ENCODE data around the gene CDK5.
"Not testable (repeated sequence)": the region's sequence is repeated elsewhere in the genome, so short reads cannot be mapped to it uniquely, and the experiment has no call there.

Gene CDK5

DNA sequence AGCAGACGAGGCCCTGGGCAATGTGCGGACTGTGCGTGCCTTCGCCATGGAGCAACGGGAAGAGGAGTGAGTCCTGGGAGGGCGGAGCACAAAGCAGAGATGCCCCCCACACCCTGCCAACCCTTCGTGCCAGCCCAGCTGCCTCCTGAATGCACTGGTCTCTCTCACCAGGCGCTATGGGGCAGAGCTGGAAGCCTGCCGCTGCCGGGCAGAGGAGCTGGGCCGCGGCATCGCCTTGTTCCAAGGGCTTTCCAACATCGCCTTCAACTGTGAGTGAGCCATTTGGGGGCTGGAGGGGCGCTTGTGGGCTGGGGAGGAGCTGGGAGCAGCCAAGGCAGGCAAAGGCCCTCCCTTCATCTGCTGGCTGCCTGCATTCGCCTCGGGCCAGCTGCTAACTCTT, 21.8 kb downstream of the CDK5 start:
- no peak overlapping the region for H3K4me3 ChIP-seq (ENCODE audit: low read length)
- peaks cover 35% of the 10 kb centered on the region for H3K36me3 ChIP-seq (ENCODE audit: control insufficient read depth, insufficient read depth, low read length, severe bottlenecking)
- H3K4me1 ChIP-seq (ENCODE audit: control insufficient read depth, insufficient read depth, low read length), result peaks cover 20% of the 10 kb centered on the region
- H3K27me3 ChIP-seq (replicated peaks; ENCODE audit: control insufficient read depth, insufficient read depth, low read length), result no peaks in the 10 kb centered on the region
- DNase-seq (ENCODE audit: low read depth), result no peak
- H3K9ac ChIP-seq (ENCODE audit: low read length), result no peak overlapping the region
- no peaks in the 10 kb centered on the region for H3K9me3 ChIP-seq (ENCODE audit: control insufficient read depth, low read length)

- H3K27me3 ChIP-seq (replicated peaks; ENCODE audit: control insufficient read depth, insufficient read depth, low read length), result no peaks in the 10 kb centered on the region
- no peak overlapping the region for H3K4me3 ChIP-seq (ENCODE audit: low read length)
- H3K4me1 ChIP-seq (ENCODE audit: control insufficient read depth, insufficient read depth, low read length), result peaks cover 20% of the 10 kb centered on the region
- no peak overlapping the region for H3K9ac ChIP-seq (ENCODE audit: low read length)
- H3K9me3 ChIP-seq (ENCODE audit: control insufficient read depth, low read length), result no peaks in the 10 kb centered on the region
- peaks cover 35% of the 10 kb centered on the region for H3K36me3 ChIP-seq (ENCODE audit: control insufficient read depth, insufficient read depth, low read length, severe bottlenecking)
- DNase-seq (ENCODE audit: low read depth), result no peak
These were observed 22.5 kb downstream of the CDK5 start for GRCh38 chr7:151035026-151035717.

GRCh38 chr7:151034312-151035025, 23.2 kb downstream of the CDK5 start:
- no peak for DNase-seq (ENCODE audit: low read depth)
- Histone ChIP-seq H3K9ac (ENCODE audit: low read length) (no peak overlapping the region), H3K4me1 (ENCODE audit: control insufficient read depth, insufficient read depth, low read length) (peaks cover 20% of the 10 kb centered on the region), H3K4me3 (ENCODE audit: low read length) (no peak overlapping the region), H3K36me3 (ENCODE audit: control insufficient read depth, insufficient read depth, low read length, severe bottlenecking) (peaks cover 35% of the 10 kb centered on the region), H3K9me3 (ENCODE audit: control insufficient read depth, low read length) (no peaks in the 10 kb centered on the region), H3K27me3 (replicated peaks; ENCODE audit: control insufficient read depth, insufficient read depth, low read length) (no peaks in the 10 kb centered on the region)

GRCh38 chr7:151033864-151034249, 23.8 kb downstream of the CDK5 start:
- H3K4me1 ChIP-seq (ENCODE audit: control insufficient read depth, insufficient read depth, low read length), result peaks cover 20% of the 10 kb centered on the region
- no peaks in the 10 kb centered on the region for H3K9me3 ChIP-seq (ENCODE audit: control insufficient read depth, low read length)
- H3K27me3 ChIP-seq (replicated peaks; ENCODE audit: control insufficient read depth, insufficient read depth, low read length), result no peaks in the 10 kb centered on the region
- H3K36me3 ChIP-seq (ENCODE audit: control insufficient read depth, insufficient read depth, low read length, severe bottlenecking), result peaks cover 35% of the 10 kb centered on the region
- no peak overlapping the region for H3K9ac ChIP-seq (ENCODE audit: low read length)
- DNase-seq (ENCODE audit: low read depth), result no peak
- no peak overlapping the region for H3K4me3 ChIP-seq (ENCODE audit: low read length)

DNA sequence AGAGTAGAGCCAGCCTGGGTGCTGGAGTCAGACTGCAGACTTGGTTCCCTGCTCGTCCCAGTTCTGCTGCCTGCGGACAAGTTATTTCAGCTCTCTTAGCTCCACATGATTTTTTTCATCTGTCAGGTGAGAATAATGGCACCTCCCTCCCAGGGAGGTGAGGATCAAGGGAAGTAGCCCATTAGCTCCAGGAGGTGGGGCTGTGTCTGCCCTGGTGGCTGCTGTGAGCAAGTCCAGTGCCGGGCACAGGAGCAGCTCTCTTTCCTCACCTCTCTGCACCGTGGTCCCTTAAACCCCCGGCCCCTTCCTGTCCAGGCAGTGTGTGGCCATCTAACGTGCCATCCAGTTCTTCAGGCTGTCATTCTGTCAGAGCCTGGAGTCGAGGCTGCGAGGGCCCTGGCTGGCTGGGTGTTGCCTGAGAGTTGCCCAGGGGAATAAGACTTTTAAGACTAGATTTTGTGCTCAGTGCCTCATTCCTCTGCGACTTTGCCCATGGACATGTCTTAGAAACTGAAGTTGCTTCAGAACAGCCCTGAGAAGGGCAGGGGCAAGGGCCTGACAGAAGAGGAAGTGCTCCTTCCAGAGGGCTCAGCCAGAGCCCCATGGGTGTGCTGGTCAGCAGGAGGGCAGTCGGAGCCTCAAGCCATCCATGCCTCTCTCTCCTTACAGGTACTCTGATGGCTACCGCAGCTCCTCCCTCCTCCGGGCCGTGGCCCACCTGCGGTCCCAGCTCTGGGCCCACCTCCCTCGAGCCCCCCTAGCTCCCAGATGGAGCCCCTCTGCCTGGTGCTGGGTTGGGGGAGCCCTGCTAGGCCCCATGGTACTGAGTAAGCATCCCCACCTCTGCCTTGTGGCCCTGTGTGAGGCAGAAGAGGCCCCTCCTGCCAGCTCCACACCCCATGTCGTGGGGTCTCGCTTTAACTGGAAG, 24.5 kb downstream of the CDK5 start:
- no peaks in the 10 kb centered on the region for H3K9me3 ChIP-seq (ENCODE audit: control insufficient read depth, low read length)
- H3K4me1 ChIP-seq (ENCODE audit: control insufficient read depth, insufficient read depth, low read length), result peaks cover 16% of the 10 kb centered on the region
- no peak overlapping the region for H3K4me3 ChIP-seq (ENCODE audit: low read length)
- no peak overlapping the region for H3K9ac ChIP-seq (ENCODE audit: low read length)
- peaks cover 35% of the 10 kb centered on the region for H3K36me3 ChIP-seq (ENCODE audit: control insufficient read depth, insufficient read depth, low read length, severe bottlenecking)
- no peak for DNase-seq (ENCODE audit: low read depth)
- H3K27me3 ChIP-seq (replicated peaks; ENCODE audit: control insufficient read depth, insufficient read depth, low read length), result no peaks in the 10 kb centered on the region

- Histone ChIP-seq H3K27me3 (replicated peaks; ENCODE audit: control insufficient read depth, insufficient read depth, low read length) (peaks cover 3% of the 10 kb centered on the region), H3K4me3 (ENCODE audit: low read length) (no peak overlapping the region), H3K36me3 (ENCODE audit: control insufficient read depth, insufficient read depth, low read length, severe bottlenecking) (peaks cover 21% of the 10 kb centered on the region), H3K4me1 (ENCODE audit: control insufficient read depth, insufficient read depth, low read length) (peaks cover 16% of the 10 kb centered on the region), H3K9ac (ENCODE audit: low read length) (no peak overlapping the region), H3K9me3 (ENCODE audit: control insufficient read depth, low read length) (no peaks in the 10 kb centered on the region)
- DNase-seq (ENCODE audit: low read depth), result no peak
These were observed 26.7 kb downstream of the CDK5 start for GRCh38 chr7:151031011-151031410.

DNA sequence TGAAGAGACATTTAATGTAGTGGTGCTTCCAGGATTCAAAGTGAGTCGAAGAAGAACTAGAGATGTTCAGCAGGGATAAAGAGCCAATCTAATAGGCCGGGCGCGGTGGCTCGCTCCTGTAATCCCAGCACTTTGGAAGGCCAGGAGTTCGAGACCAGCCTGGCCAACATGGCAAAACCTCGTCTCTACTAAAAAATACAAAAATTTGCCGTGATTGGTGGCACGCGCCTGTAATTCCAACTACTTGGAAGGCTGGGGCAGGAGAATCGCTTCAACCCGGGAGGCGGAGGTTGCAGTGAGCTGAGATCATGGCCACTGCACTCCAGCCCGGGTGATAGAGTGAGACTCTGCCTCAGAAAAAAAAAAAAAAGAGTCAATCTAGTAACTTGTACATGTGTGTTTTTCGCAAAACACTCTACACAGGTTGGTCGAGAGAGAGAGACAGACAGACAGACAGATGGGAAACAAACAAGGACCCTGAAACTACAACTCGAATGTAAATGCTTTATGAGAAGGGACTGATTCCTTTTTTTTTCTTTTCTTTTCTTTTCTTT, 28.7 kb downstream of the CDK5 start:
- H3K4me3 ChIP-seq (ENCODE audit: low read length), result peak overlapping the region; percentile 91
- DNase-seq (ENCODE audit: low read depth), result no peak
- peaks cover 1% of the 10 kb centered on the region for H3K36me3 ChIP-seq (ENCODE audit: control insufficient read depth, insufficient read depth, low read length, severe bottlenecking)
- H3K4me1 ChIP-seq (ENCODE audit: control insufficient read depth, insufficient read depth, low read length), result peaks cover 10% of the 10 kb centered on the region
- no peaks in the 10 kb centered on the region for H3K9me3 ChIP-seq (ENCODE audit: control insufficient read depth, low read length)
- peak overlapping the region; percentile 89 for H3K9ac ChIP-seq (ENCODE audit: low read length)
- peaks cover 8% of the 10 kb centered on the region for H3K27me3 ChIP-seq (replicated peaks; ENCODE audit: control insufficient read depth, insufficient read depth, low read length)

- Histone ChIP-seq H3K27me3 (replicated peaks; ENCODE audit: control insufficient read depth, insufficient read depth, low read length) (peaks cover 12% of the 10 kb centered on the region), H3K4me3 (ENCODE audit: low read length) (peak within 1 kb of the TSS; percentile 91), H3K9ac (ENCODE audit: low read length) (peak within 1 kb of the TSS; percentile 89), H3K4me1 (ENCODE audit: control insufficient read depth, insufficient read depth, low read length) (peaks cover 10% of the 10 kb centered on the region), H3K36me3 (ENCODE audit: control insufficient read depth, insufficient read depth, low read length, severe bottlenecking) (no peaks in the 10 kb centered on the region), H3K9me3 (ENCODE audit: control insufficient read depth, low read length) (no peaks in the 10 kb centered on the region)
- peak; percentile 99 for DNase-seq (ENCODE audit: low read depth)
These were observed 29.4 kb downstream of the CDK5 start, which contains the start of gene ABCB8 for GRCh38 chr7:151028131-151028947. TSS of gene ABCB8 (plus strand) at chr7:151028450. CDS start at chr7:151028516, 66 bp downstream.

DNA sequence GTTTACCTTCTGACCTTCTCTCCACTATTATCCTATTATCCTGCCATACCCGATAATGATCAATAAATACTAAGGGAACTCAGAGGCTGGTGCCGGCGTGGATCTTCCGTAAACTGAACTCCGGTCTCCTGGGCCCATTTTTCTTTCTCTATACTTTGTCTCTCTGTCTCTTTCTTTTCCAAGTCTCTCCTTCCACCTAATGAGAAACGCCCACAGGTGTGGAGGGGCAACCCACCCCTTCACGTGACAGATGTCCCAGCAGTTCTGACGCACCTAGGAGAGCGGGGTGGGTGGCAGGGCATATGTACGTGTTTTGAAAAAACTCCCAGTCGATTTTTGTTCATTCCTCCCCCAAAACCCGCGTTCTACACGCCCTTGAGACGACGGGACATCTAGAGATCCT, 30.0 kb downstream of the CDK5 start:
- Histone ChIP-seq H3K4me1 (ENCODE audit: control insufficient read depth, insufficient read depth, low read length) (peaks cover 10% of the 10 kb centered on the region), H3K27me3 (replicated peaks; ENCODE audit: control insufficient read depth, insufficient read depth, low read length) (peaks cover 15% of the 10 kb centered on the region), H3K9ac (ENCODE audit: low read length) (peak overlapping the region; percentile 89), H3K4me3 (ENCODE audit: low read length) (peak overlapping the region; percentile 91)
- DNase-seq (ENCODE audit: low read depth); H3K36me3 ChIP-seq (ENCODE audit: control insufficient read depth, insufficient read depth, low read length, severe bottlenecking); H3K9me3 ChIP-seq (ENCODE audit: control insufficient read depth, low read length): not testable (repeated sequence)
